ENCODE data around the gene IDI1.

GRCh38 chr10:1011696-1012095 is 37.2 kb downstream of the IDI1 start:
- TF ChIP-seq EZH2 (IDR thresholded peaks at IDR 0.05; ENCODE audit: insufficient read depth, poor library complexity, severe bottlenecking) (no peak), EZH2phosphoT487 (IDR thresholded peaks at IDR 0.05; ENCODE audit: insufficient read depth, low read depth) (no peak)
